Esophagus (tissue), 2 donors: ENCODE measurements around the gene ZNF32. TPM values are rescaled to one million over a fixed set of nuclear protein-coding genes. Genes with fewer than 3 reads are reported as not detected.
A peak's percentile ranks its signal among the peaks of the same experiment; 100 is the strongest.
"Not testable (repeated sequence)": the region's sequence is repeated elsewhere in the genome, so short reads cannot be mapped to it uniquely, and the experiment has no call there.

ENCODE experiments used
- H3K27ac ChIP-seq, 2 donors: one replicate each; pipeline ENCODE4 v1.5.1; 2013; ENCODE audit warnings: low read depth in 2 of 2, mild to moderate bottlenecking in 2 of 2, inconsistent platforms in 1 of 2, low read length in 1 of 2, moderate library complexity in 1 of 2
- H3K27me3 ChIP-seq, 2 donors: one replicate each; pipeline ENCODE4 v1.6.1; 2013; ENCODE audit warnings: low read length in 2 of 2, control low read depth in 1 of 2, mild to moderate bottlenecking in 1 of 2; ENCODE audit not compliant: insufficient read depth in 2 of 2, control insufficient read depth in 1 of 2
- H3K36me3 ChIP-seq, 2 donors: one replicate each; pipeline ENCODE4 v1.6.1; 2013; ENCODE audit warnings: low read length in 1 of 2; ENCODE audit not compliant: control insufficient read depth in 2 of 2, insufficient read depth in 2 of 2
- H3K4me1 ChIP-seq, 2 donors: one replicate each; pipeline ENCODE4 v1.6.1; 2013; ENCODE audit warnings: low read length in 1 of 2; ENCODE audit not compliant: control insufficient read depth in 2 of 2, insufficient read depth in 2 of 2
- H3K4me3 ChIP-seq, 2 donors: one replicate each; pipeline ENCODE4 v1.5.1; 2013; ENCODE audit warnings: low read length in 2 of 2, mild to moderate bottlenecking in 2 of 2, low read depth in 1 of 2, moderate library complexity in 1 of 2
- H3K9me3 ChIP-seq, 2 donors: one replicate each; pipeline ENCODE4 v1.6.1; 2013; ENCODE audit warnings: mild to moderate bottlenecking in 2 of 2, low read depth in 1 of 2, low read length in 1 of 2, moderate library complexity in 1 of 2; ENCODE audit not compliant: control insufficient read depth in 2 of 2, insufficient read depth in 1 of 2
- WGBS, 2 donors: extraction: QIAGEN DNeasy Blood & Tissue Kit; methylation state at CpG; one replicate each; pipeline ENCODE4 v1.1.7; 2013; 5-methylcytosine and 5-hydroxymethylcytosine counted together
- polyA plus RNA-seq, 2 donors: library from polyadenylated mRNA; stranded (reverse); fragments of 200-250 nt; gene quantifications; one replicate each; pipeline ENCODE4 v1.2.3, GENCODE V29; 2013
- donor health status: healthy with polysubstance abuse.
- donor health status: Bipolar disorder and iron deficiency.

The ZNF32 gene
- polyA plus RNA-seq, 2 donors: 19.9 to 23.0 TPM

- Histone ChIP-seq H3K4me1 (no peaks in the 10 kb centered on the region), H3K36me3 (no peaks in the 10 kb centered on the region), H3K4me3 (no peak overlapping the region), H3K27me3 (no peaks in the 10 kb centered on the region), H3K27ac (no peak overlapping the region), H3K9me3 (peaks cover 2 to 4% of the 10 kb centered on the region in 2 donors)
- 37 to 46% methylated on average over 2 of the region's 2 CpGs for WGBS, 2 donors
Observed at GRCh38 chr10:43622038-43622437, 26.6 kb downstream of the ZNF32 start.

GRCh38 chr10:43619368-43619767 is 29.3 kb downstream of the ZNF32 start:
- Histone ChIP-seq H3K4me3 (no peak overlapping the region), H3K4me1 (no peaks in the 10 kb centered on the region), H3K27ac (no peak overlapping the region), H3K36me3 (peaks cover 4 to 8% of the 10 kb centered on the region in 2 donors), H3K9me3 (peaks cover 2 to 7% of the 10 kb centered on the region in 2 donors), H3K27me3 (no peaks in the 10 kb centered on the region)
- 58 to 76% methylated on average over 2 of the region's 2 CpGs for WGBS, 2 donors

GRCh38 chr10:43616697-43617370 is 31.8 kb downstream of the ZNF32 start:
- no peaks in the 10 kb centered on the region for H3K27me3 ChIP-seq
- no peak overlapping the region for H3K27ac ChIP-seq
- H3K36me3 ChIP-seq: peaks cover 4 to 8% of the 10 kb centered on the region in 2 donors
- WGBS, 2 donors: 87 to 92% methylated on average over 6 of the region's 6 CpGs
- H3K4me3 ChIP-seq: no peak overlapping the region
- peaks cover 2 to 10% of the 10 kb centered on the region in 2 donors for H3K9me3 ChIP-seq
- H3K4me1 ChIP-seq: no peaks in the 10 kb centered on the region

- peaks cover 0 to 10% of the 10 kb centered on the region in 2 donors for H3K4me1 ChIP-seq
- H3K27ac ChIP-seq: no peak overlapping the region
- H3K4me3 ChIP-seq: no peak overlapping the region
- peaks cover 0 to 3% of the 10 kb centered on the region in 2 donors for H3K9me3 ChIP-seq
- no peaks in the 10 kb centered on the region for H3K27me3 ChIP-seq
- peaks cover 0 to 5% of the 10 kb centered on the region in 2 donors for H3K36me3 ChIP-seq
Observed at GRCh38 chr10:43610636-43611035, 38.0 kb downstream of the ZNF32 start.

GRCh38 chr10:43607199-43607573 is 41.5 kb downstream of the ZNF32 start:
- Histone ChIP-seq H3K27me3 (no peaks in the 10 kb centered on the region), H3K4me3 (peak overlapping the region in 1 of 2 donors; percentile 94), H3K27ac (no peak overlapping the region), H3K9me3 (no peaks in the 10 kb centered on the region), H3K36me3 (peaks cover 0 to 5% of the 10 kb centered on the region in 2 donors), H3K4me1 (peaks cover 0 to 10% of the 10 kb centered on the region in 2 donors)
- WGBS, 2 donors: 70 to 79% methylated on average over 10 of the region's 10 CpGs

- Histone ChIP-seq H3K9me3 (no peaks in the 10 kb centered on the region), H3K36me3 (peaks cover 0 to 5% of the 10 kb centered on the region in 2 donors), H3K4me3 (peak within 1 kb of the TSS; percentile 70 to 94), H3K27me3 (no peaks in the 10 kb centered on the region), H3K4me1 (peaks cover 0 to 10% of the 10 kb centered on the region in 2 donors), H3K27ac (peak within 1 kb of the TSS; percentile 14 to 63)
- 2% methylated on average over 58 of the region's 58 CpGs for WGBS, 2 donors
Observed at GRCh38 chr10:43606323-43607198, 42.1 kb downstream of the ZNF32 start, which contains the start of gene ZNF485. TSS of gene ZNF485 (plus strand) at chr10:43606438. CDS start at chr10:43607051, 613 bp downstream.

- 57 to 58% methylated on average over 12 of the region's 12 CpGs for WGBS, 2 donors
- no peak overlapping the region for H3K27ac ChIP-seq
- H3K9me3 ChIP-seq: no peaks in the 10 kb centered on the region
- H3K36me3 ChIP-seq: peaks cover 0 to 5% of the 10 kb centered on the region in 2 donors
- H3K4me1 ChIP-seq: peaks cover 0 to 10% of the 10 kb centered on the region in 2 donors
- no peaks in the 10 kb centered on the region for H3K27me3 ChIP-seq
- H3K4me3 ChIP-seq: peak overlapping the region; percentile 70 to 94
Observed at GRCh38 chr10:43605850-43606322, 42.8 kb downstream of the ZNF32 start.

GRCh38 chr10:43601576-43601975 is 47.1 kb downstream of the ZNF32 start:
- H3K4me3 ChIP-seq, H3K9me3 ChIP-seq, H3K27ac ChIP-seq, H3K4me1 ChIP-seq, H3K27me3 ChIP-seq, H3K36me3 ChIP-seq: not testable (repeated sequence)
- 76 to 87% methylated on average over 6 of the region's 6 CpGs for WGBS, 2 donors

GRCh38 chr10:43599333-43599732 is 49.3 kb downstream of the ZNF32 start:
- H3K27me3 ChIP-seq: no peaks in the 10 kb centered on the region
- H3K27ac ChIP-seq: no peak overlapping the region
- no peaks in the 10 kb centered on the region for H3K9me3 ChIP-seq
- H3K4me3 ChIP-seq: no peak overlapping the region
- 72 to 73% methylated on average over 2 of the region's 2 CpGs for WGBS, 2 donors
- H3K4me1 ChIP-seq: peaks cover 2 to 6% of the 10 kb centered on the region in 2 donors
- no peaks in the 10 kb centered on the region for H3K36me3 ChIP-seq
